ENCODE data around the gene TMEM209. TPM values are rescaled to one million over a fixed set of nuclear protein-coding genes. Genes with fewer than 3 reads are reported as not detected.

TMEM209 gene
- 17.3 and 32.8 TPM in 2 replicates for total RNA-seq

DNA sequence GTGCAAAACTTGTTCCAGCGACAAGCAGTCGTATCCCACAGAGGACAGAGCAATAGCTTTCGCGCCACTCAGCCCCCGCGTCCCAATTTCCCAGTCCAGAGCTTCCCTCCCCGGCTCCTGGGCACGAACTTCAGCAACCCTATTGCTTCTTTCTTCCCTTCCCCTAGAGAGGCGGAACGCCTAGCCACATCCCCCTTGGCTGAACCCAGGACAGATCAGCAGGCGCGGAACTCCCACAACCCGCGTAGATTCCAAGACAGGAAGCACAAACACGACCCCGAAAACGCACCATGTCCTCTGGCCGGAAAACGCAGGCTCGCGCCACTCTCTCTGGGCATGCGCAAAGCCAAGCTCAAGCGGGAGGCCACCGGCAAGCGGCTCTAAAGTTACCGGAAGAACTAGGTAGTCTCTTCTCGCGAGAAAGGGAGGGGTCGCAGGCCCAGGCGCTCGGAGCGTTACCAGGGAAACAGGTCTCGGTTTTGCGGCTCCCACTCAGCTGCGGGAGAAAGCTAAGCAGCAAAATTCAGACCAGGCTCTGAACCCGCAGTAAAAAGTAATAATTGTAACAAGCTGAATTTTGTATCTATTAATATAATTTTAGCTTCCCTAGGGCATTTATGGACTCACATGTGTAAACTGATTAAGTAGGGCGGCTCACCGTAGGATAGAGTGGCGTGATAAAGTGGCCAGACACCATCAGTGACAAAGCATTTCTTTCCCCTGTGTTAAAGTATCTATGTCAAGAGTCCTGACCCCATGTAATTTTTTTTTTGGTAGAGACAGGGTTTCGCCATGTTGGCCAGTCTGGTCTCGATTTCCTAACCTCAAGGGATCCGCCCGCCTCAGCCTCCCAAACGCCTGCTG is at the start of gene TMEM209:
Gene TMEM209 (minus strand): TSS at position 323 of the 864 bp plus-strand sequence. CDS start 31 bp downstream, at position 292.

GRCh38 chr7:130207642-130208041 is 2.4 kb upstream of the TMEM209 start, which contains the start of gene SSMEM1:
TSS of gene SSMEM1 (plus strand) at chr7:130207860. CDS start at chr7:130207911, 51 bp downstream.

Other genes with a start within 250 kb of the TMEM209 start
- gene ZC3HC1, start 154.0 kb downstream of the TMEM209 start, total RNA-seq: 11.0 and 14.7 TPM in 2 replicates
- 23.5 and 26.6 TPM in 2 replicates for gene KLHDC10, start 134.9 kb downstream of the TMEM209 start, total RNA-seq
- gene SSMEM1, start 2.5 kb upstream of the TMEM209 start, total RNA-seq: not detected in 2 replicates
- gene CPA2, start 61.5 kb upstream of the TMEM209 start, total RNA-seq: not detected in 2 replicates
- gene CPA4, start 87.8 kb upstream of the TMEM209 start, total RNA-seq: under 0.01 and 1.6 TPM in 2 replicates
- not detected in 2 replicates for gene CPA5, start 139.4 kb upstream of the TMEM209 start, total RNA-seq
- gene CPA1, start 175.1 kb upstream of the TMEM209 start, total RNA-seq: not detected in 2 replicates
- 6.6 and 7.7 TPM in 2 replicates for gene CEP41, start 235.6 kb upstream of the TMEM209 start, total RNA-seq

All from subcutaneous preadipocyte (primary cell).